ENCODE data around the gene SLC38A10.

The SLC38A10 gene

GRCh38 chr17:81295031-81295675 lies at the start of gene SLC38A10:
TSS of gene SLC38A10 (minus strand) at chr17:81295307. CDS start at chr17:81294921, 386 bp downstream.
- DNase-seq (ENCODE audit: low spot score): peak; percentile 99
- in situ Hi-C loops (cut with MboI; ENCODE audit: low pct_unique_long_range_greater_than_20kb, low sequenced_read_pairs, unreplicated experiment): no loop called here
- no peak for TF ChIP-seq CTCF (IDR thresholded peaks at IDR 0.05; ENCODE audit: extremely low read depth, insufficient read depth, missing control alignments)

- no peak for TF ChIP-seq CTCF (IDR thresholded peaks at IDR 0.05; ENCODE audit: extremely low read depth, insufficient read depth, missing control alignments)
- no peak for DNase-seq (ENCODE audit: low spot score)
- in situ Hi-C loops (cut with MboI; ENCODE audit: low pct_unique_long_range_greater_than_20kb, low sequenced_read_pairs, unreplicated experiment): no loop called here
These were observed 47.4 kb upstream of the SLC38A10 start for GRCh38 chr17:81342269-81343070.

- no peak for DNase-seq (ENCODE audit: low spot score)
- TF ChIP-seq CTCF (IDR thresholded peaks at IDR 0.05; ENCODE audit: extremely low read depth, insufficient read depth, missing control alignments): no peak
- in situ Hi-C loops (cut with MboI; ENCODE audit: low pct_unique_long_range_greater_than_20kb, low sequenced_read_pairs, unreplicated experiment): no loop called here
These were observed 46.6 kb upstream of the SLC38A10 start for GRCh38 chr17:81341516-81342268.

GRCh38 chr17:81340607-81341515 lies 45.8 kb upstream of the SLC38A10 start:
- no peak for TF ChIP-seq CTCF (IDR thresholded peaks at IDR 0.05; ENCODE audit: extremely low read depth, insufficient read depth, missing control alignments)
- in situ Hi-C loops (cut with MboI; ENCODE audit: low pct_unique_long_range_greater_than_20kb, low sequenced_read_pairs, unreplicated experiment): no loop called here
- DNase-seq (ENCODE audit: low spot score): no peak

GRCh38 chr17:81339534-81340296 lies 44.6 kb upstream of the SLC38A10 start:
- DNase-seq (ENCODE audit: low spot score): no peak
- in situ Hi-C loops (cut with MboI; ENCODE audit: low pct_unique_long_range_greater_than_20kb, low sequenced_read_pairs, unreplicated experiment): no loop called here
- TF ChIP-seq CTCF (IDR thresholded peaks at IDR 0.05; ENCODE audit: extremely low read depth, insufficient read depth, missing control alignments): no peak
